SK-N-SH treated with all-trans-retinoic acid at 6 μM for 48 hours (cell line): ENCODE data around the gene PARD3B.

Experiments used
- BACH2 ChIP-seq: fragments of 250-450 bp; sonication (Bioruptor Pico); IDR thresholded peaks from 2 replicates; pipeline ENCODE4 v1.9.0; 2021; ENCODE audit warnings: mild to moderate bottlenecking, borderline replicate concordance
- GLIS3 ChIP-seq: fragments of 250-450 bp; sonication (Bioruptor Pico); IDR thresholded peaks from 2 replicates; pipeline ENCODE4 v1.5.0; 2020; ENCODE audit warnings: mild to moderate bottlenecking, moderate library complexity
- PATZ1 ChIP-seq: fragments of 250-450 bp; sonication (Bioruptor Pico); IDR thresholded peaks from 2 replicates; pipeline ENCODE4 v1.8.0; 2020; ENCODE audit warnings: mild to moderate bottlenecking, moderate library complexity, borderline replicate concordance
- SNAI2 ChIP-seq: fragments of 250-450 bp; sonication (Bioruptor Pico); IDR thresholded peaks from 2 replicates; pipeline ENCODE4 v1.5.0; 2020; ENCODE audit warnings: mild to moderate bottlenecking, moderate library complexity
- TCF4 ChIP-seq: fragments of 250-450 bp; sonication (Bioruptor Pico); IDR thresholded peaks from 2 replicates; pipeline ENCODE4 v1.8.0; 2021; ENCODE audit warnings: mild to moderate bottlenecking, moderate library complexity, borderline replicate concordance
- TOX ChIP-seq: fragments of 250-450 bp; sonication (Bioruptor Pico); IDR thresholded peaks from 2 replicates; pipeline ENCODE4 v1.8.0; 2021; ENCODE audit warnings: mild to moderate bottlenecking, moderate library complexity, borderline replicate concordance
- ZC3H10 ChIP-seq: fragments of 250-450 bp; sonication (Bioruptor Pico); IDR thresholded peaks from 2 replicates; pipeline ENCODE4 v1.5.1; 2021; ENCODE audit warnings: mild to moderate bottlenecking, moderate library complexity
- ZFP30 ChIP-seq: fragments of 450-650 bp; formaldehyde crosslinking; IDR thresholded peaks from 2 replicates; pipeline ENCODE4 v1.5.0; 2022; ENCODE audit warnings: mild to moderate bottlenecking, moderate library complexity

- TF ChIP-seq GLIS3 (CRISPR knock-in tag): no peak
- no peak for TF ChIP-seq BACH2 (CRISPR knock-in tag)
- no peak for TF ChIP-seq ZFP30
- TF ChIP-seq SNAI2: no peak
- TF ChIP-seq TCF4 (CRISPR knock-in tag): no peak
- TF ChIP-seq TOX (CRISPR knock-in tag): no peak
- TF ChIP-seq PATZ1: no peak
- no peak for TF ChIP-seq ZC3H10 (CRISPR knock-in tag)
Observed at GRCh38 chr2:204503869-204504268, 41.4 kb upstream of the PARD3B start.
